ENCODE data around the gene C5orf63.
A peak's percentile ranks its signal among the peaks of the same experiment; 100 is the strongest.
"Not testable (repeated sequence)": the region's sequence is repeated elsewhere in the genome, so short reads cannot be mapped to it uniquely, and the experiment has no call there.

The C5orf63 gene

GRCh38 chr5:127072861-127073846, at the start of gene C5orf63:
TSS of gene C5orf63 (minus strand) at chr5:127073502. CDS start at chr5:127058995, 14,507 bp downstream.
- DNase-seq (ENCODE audit: low spot score), result peak; percentile 79

- DNase-seq (ENCODE audit: low spot score), result no peak
Observed at GRCh38 chr5:127112347-127112864, 39.1 kb upstream of the C5orf63 start.

- no peak for DNase-seq (ENCODE audit: low spot score)
Observed at GRCh38 chr5:127111112-127111511, 37.8 kb upstream of the C5orf63 start.

GRCh38 chr5:127108624-127109260, 35.4 kb upstream of the C5orf63 start:
- DNase-seq (ENCODE audit: low spot score), result not testable (repeated sequence)

- DNase-seq (ENCODE audit: low spot score), result no peak
Observed at GRCh38 chr5:127101935-127102334, 28.6 kb upstream of the C5orf63 start.

GRCh38 chr5:127101533-127101932, 28.2 kb upstream of the C5orf63 start:
- DNase-seq (ENCODE audit: low spot score), result no peak

GRCh38 chr5:127098241-127098640, 24.9 kb upstream of the C5orf63 start:
- DNase-seq (ENCODE audit: low spot score), result no peak

GRCh38 chr5:127097278-127097677, 24.0 kb upstream of the C5orf63 start:
- DNase-seq (ENCODE audit: low spot score), result no peak

GRCh38 chr5:127096328-127096993, 23.2 kb upstream of the C5orf63 start:
- DNase-seq (ENCODE audit: low spot score), result no peak

GRCh38 chr5:127094161-127094814, 21.0 kb upstream of the C5orf63 start:
- no peak for DNase-seq (ENCODE audit: low spot score)

GRCh38 chr5:127092690-127093089, 19.4 kb upstream of the C5orf63 start:
- no peak for DNase-seq (ENCODE audit: low spot score)

- no peak for DNase-seq (ENCODE audit: low spot score)
Observed at GRCh38 chr5:127089191-127089590, 15.9 kb upstream of the C5orf63 start.

GRCh38 chr5:127088251-127088650, 14.9 kb upstream of the C5orf63 start:
- no peak for DNase-seq (ENCODE audit: low spot score)

GRCh38 chr5:127086589-127086988, 13.3 kb upstream of the C5orf63 start:
- DNase-seq (ENCODE audit: low spot score), result no peak

GRCh38 chr5:127085796-127086195, 12.5 kb upstream of the C5orf63 start:
- no peak for DNase-seq (ENCODE audit: low spot score)

GRCh38 chr5:127085371-127085770, 12.1 kb upstream of the C5orf63 start:
- no peak for DNase-seq (ENCODE audit: low spot score)

GRCh38 chr5:127084656-127085055, 11.4 kb upstream of the C5orf63 start:
- no peak for DNase-seq (ENCODE audit: low spot score)

GRCh38 chr5:127083711-127084110, 10.4 kb upstream of the C5orf63 start:
- no peak for DNase-seq (ENCODE audit: low spot score)

- peak; percentile 42 for DNase-seq (ENCODE audit: low spot score)
Observed at GRCh38 chr5:127079994-127080491, 6.7 kb upstream of the C5orf63 start.

GRCh38 chr5:127077366-127077765, 4.1 kb upstream of the C5orf63 start:
- DNase-seq (ENCODE audit: low spot score), result no peak

GRCh38 chr5:127076315-127077129, 3.2 kb upstream of the C5orf63 start:
- DNase-seq (ENCODE audit: low spot score), result no peak

All from HuH-7 (cell line).